GM23338 (cell line): ENCODE measurements around the gene ADAM11. TPM values are rescaled to one million over a fixed set of nuclear protein-coding genes. Genes with fewer than 3 reads are reported as not detected.
A peak's percentile ranks its signal among the peaks of the same experiment; 100 is the strongest.

ENCODE experiments used
- ATAC-seq: fragments of 200-7000 bp; cut with Tn5 transposase; 3 replicates; pipeline ENCODE4 v1.9.1; 2020
- DNase-seq: peaks from one replicate; pipeline ENCODE4 v3.0.0-alpha.2; 2015; ENCODE audit warnings: low spot score
- H2AFZ ChIP-seq: fragments of 200-600 bp; sonication (generic); 2 replicates; pipeline ENCODE4 v1.8.0; 2016; ENCODE audit warnings: antibody characterized with exemption, mild to moderate bottlenecking, moderate library complexity
- H3F3A ChIP-seq: fragments of 200-600 bp; sonication (generic); replicated peaks from 2 replicates; pipeline ENCODE4 v1.8.0; 2017; ENCODE audit warnings: antibody characterized with exemption, mixed run types, low read depth
- H3K27ac ChIP-seq: fragments of 200-600 bp; sonication (generic); 2 replicates; pipeline ENCODE4 v1.6.1; 2016; ENCODE audit warnings: low read depth
- H3K27me3 ChIP-seq: fragments of 200-600 bp; sonication (generic); 2 replicates; pipeline ENCODE4 v1.8.0; 2016; ENCODE audit warnings: mild to moderate bottlenecking, mixed run types, moderate library complexity; ENCODE audit not compliant: insufficient read depth
- H3K36me3 ChIP-seq: fragments of 200-600 bp; sonication (generic); 2 replicates; pipeline ENCODE4 v1.8.0; 2016; ENCODE audit warnings: mild to moderate bottlenecking; ENCODE audit not compliant: insufficient read depth
- H3K4me1 ChIP-seq: fragments of 200-600 bp; sonication (generic); 2 replicates; pipeline ENCODE4 v1.8.0; 2016; ENCODE audit warnings: mild to moderate bottlenecking, moderate library complexity; ENCODE audit not compliant: insufficient read depth
- H3K4me2 ChIP-seq: fragments of 200-600 bp; sonication (generic); 2 replicates; pipeline ENCODE4 v1.7.1; 2017; ENCODE audit warnings: mixed run types
- H3K4me3 ChIP-seq: fragments of 200-600 bp; sonication (generic); 2 replicates; pipeline ENCODE4 v1.6.1; 2016; ENCODE audit warnings: mixed run types
- H3K79me2 ChIP-seq: fragments of 200-600 bp; sonication (generic); replicated peaks from 2 replicates; pipeline ENCODE4 v1.8.0; 2017; ENCODE audit warnings: mild to moderate bottlenecking; ENCODE audit not compliant: insufficient read depth
- H3K9me2 ChIP-seq: fragments of 200-600 bp; sonication (generic); 2 replicates; pipeline ENCODE4 v1.8.0; 2017; ENCODE audit not compliant: insufficient read depth
- H4K20me1 ChIP-seq: fragments of 200-600 bp; sonication (generic); replicated peaks from 2 replicates; pipeline ENCODE4 v1.8.0; 2017; ENCODE audit warnings: mild to moderate bottlenecking; ENCODE audit not compliant: insufficient read depth
- H3K27ac Mint-ChIP-seq: 2 replicates; pipeline ENCODE4 v1.8.0; 2020; ENCODE audit warnings: inconsistent platforms, mild to moderate bottlenecking, moderate library complexity, mixed read lengths
- H3K27me3 Mint-ChIP-seq: 3 replicates; pipeline ENCODE4 v1.8.0; 2022; ENCODE audit warnings: low read depth, mild to moderate bottlenecking, moderate library complexity, mixed read lengths, inconsistent platforms; ENCODE audit not compliant: insufficient read depth, poor library complexity
- H3K36me3 Mint-ChIP-seq: 3 replicates; pipeline ENCODE4 v1.8.0; 2021; ENCODE audit warnings: low read depth, mild to moderate bottlenecking, inconsistent platforms, moderate library complexity, mixed read lengths
- H3K4me1 Mint-ChIP-seq: 3 replicates; pipeline ENCODE4 v1.8.0; 2020; ENCODE audit warnings: mild to moderate bottlenecking, inconsistent platforms, mixed read lengths
- H3K4me3 Mint-ChIP-seq: 3 replicates; pipeline ENCODE4 v1.8.0; 2021; ENCODE audit warnings: moderate library complexity, mild to moderate bottlenecking, inconsistent platforms, mixed read lengths
- H3K9me3 Mint-ChIP-seq: 3 replicates; pipeline ENCODE4 v1.8.0; 2020; ENCODE audit warnings: moderate library complexity, mild to moderate bottlenecking, inconsistent platforms, mixed read lengths
- CREB1 ChIP-seq: fragments of 250-450 bp; sonication (Bioruptor Pico); IDR thresholded peaks from 2 replicates; pipeline ENCODE4 v1.5.0; 2020; ENCODE audit warnings: low read depth, mild to moderate bottlenecking, moderate library complexity
- EZH2phosphoT487 ChIP-seq: fragments of 200-600 bp; sonication (generic); IDR thresholded peaks from one replicate; pipeline ENCODE4 v1.8.1; 2018; ENCODE audit warnings: antibody characterized with exemption; ENCODE audit not compliant: unreplicated experiment
- JUNB ChIP-seq: IDR thresholded peaks from one replicate; pipeline ENCODE4 v1.6.1; 2016; ENCODE audit warnings: antibody characterized with exemption; ENCODE audit not compliant: unreplicated experiment
- NANOG ChIP-seq: IDR thresholded peaks from 2 replicates; pipeline ENCODE4 v1.6.1; 2016; ENCODE audit warnings: antibody characterized with exemption, borderline replicate concordance
- POLR2AphosphoS5 ChIP-seq: IDR thresholded peaks from 2 replicates; pipeline ENCODE4 v1.6.1; 2016; ENCODE audit warnings: antibody characterized with exemption, low read depth
- STAT1 ChIP-seq: IDR thresholded peaks from one replicate; pipeline ENCODE4 v1.6.1; 2016; ENCODE audit warnings: antibody characterized with exemption; ENCODE audit not compliant: unreplicated experiment
- ZNF114 ChIP-seq: fragments of 250-450 bp; sonication (Bioruptor Pico); IDR thresholded peaks from 2 replicates; pipeline ENCODE4 v1.5.0; 2020; ENCODE audit warnings: mild to moderate bottlenecking, moderate library complexity
- ZNF331 ChIP-seq: fragments of 250-450 bp; sonication (Bioruptor Pico); IDR thresholded peaks from 2 replicates; pipeline ENCODE4 v1.5.0; 2020; ENCODE audit warnings: low read depth, mild to moderate bottlenecking, moderate library complexity
- polyA plus RNA-seq: library from polyadenylated mRNA; unstranded; fragments of >200 nt; fragmentation: Nextera tagmentation; extraction: Ambion mirVana; gene quantifications from 2 replicates; pipeline ENCODE4 v1.2.1, GENCODE V29; 2016
- total RNA-seq: library from RNA; depleted of rRNA; stranded (reverse); fragments of >200 nt; shearing (Covaris generic); gene quantifications from 2 replicates; pipeline ENCODE4 v1.2.3, GENCODE V29; 2014
- TF ChIP-seq, protein P1 (sequence below): IDR thresholded peaks from one replicate; pipeline ENCODE4 v1.6.1; 2018; ENCODE audit warnings: antibody characterized with exemption; ENCODE audit not compliant: unreplicated experiment
- TF ChIP-seq, protein P2 (sequence below), 2 experiments: fragments of 200-600 bp in 1 of 2; sonication (generic) in 1 of 2; conservative IDR thresholded peaks; 2 replicates each; pipeline versions ENCODE4 v1.5.1 to v1.6.1; 2016 to 2017; ENCODE audit warnings: antibody characterized with exemption in 2 of 2, low read depth in 2 of 2, mild to moderate bottlenecking in 2 of 2, moderate library complexity in 1 of 2
- TF ChIP-seq, protein P3 (sequence below): IDR thresholded peaks from 2 replicates; pipeline ENCODE4 v1.6.1; 2016; ENCODE audit warnings: antibody characterized with exemption
- TF ChIP-seq, protein P4 (sequence below): fragments of 250-450 bp; sonication (Bioruptor Pico); IDR thresholded peaks from 2 replicates; pipeline ENCODE4 v1.5.0; 2020; ENCODE audit warnings: mild to moderate bottlenecking, moderate library complexity

ADAM11 gene
- total and polyA plus RNA-seq, 2 experiments from 2014 or later, result 0.55 to 4.7 TPM

DNA sequence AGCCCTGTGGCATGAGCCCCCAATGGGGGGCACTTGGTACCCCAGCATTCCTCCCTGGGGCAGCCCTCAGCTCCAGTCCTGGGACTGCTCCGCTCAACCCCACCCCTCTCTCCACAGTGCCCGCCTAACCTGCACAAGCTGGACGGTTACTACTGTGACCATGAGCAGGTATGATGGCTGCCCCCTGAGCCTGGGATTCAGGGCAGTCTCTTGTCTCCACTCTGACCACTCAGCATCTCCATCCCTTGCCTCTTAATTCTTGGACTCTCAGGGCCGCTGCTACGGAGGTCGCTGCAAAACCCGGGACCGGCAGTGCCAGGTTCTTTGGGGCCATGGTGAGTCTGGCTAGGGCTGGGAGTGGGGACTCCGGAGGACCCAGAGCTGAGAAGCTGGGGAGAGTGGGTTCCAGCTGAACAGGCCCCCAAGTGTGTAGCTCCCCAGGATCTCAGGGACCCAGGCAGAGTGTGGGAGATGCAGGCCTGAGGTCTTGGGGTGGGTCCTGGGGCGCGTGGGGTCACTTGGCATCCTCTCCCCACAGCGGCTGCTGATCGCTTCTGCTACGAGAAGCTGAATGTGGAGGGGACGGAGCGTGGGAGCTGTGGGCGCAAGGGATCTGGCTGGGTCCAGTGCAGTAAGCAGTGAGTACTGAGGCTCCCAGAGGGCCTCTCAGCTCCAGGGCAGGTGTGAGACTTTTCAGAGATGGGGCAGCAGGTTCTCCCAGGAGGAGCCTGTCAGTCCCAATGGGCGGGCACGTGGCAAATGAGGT is 18.0 kb downstream of the ADAM11 start:
- Histone ChIP-seq H4K20me1 (0 out of 2 replicates have a peak, but pooled peaks cover 5% of the 10 kb centered on the region), H2AFZ (no peak overlapping the region), H3K79me2 (no peaks in the 10 kb centered on the region), H3K4me1 (peaks cover 14% of the 10 kb centered on the region), H3K27ac (no peak overlapping the region), H3K27me3 (peaks cover 12% of the 10 kb centered on the region), H3K36me3 (no peaks in the 10 kb centered on the region), H3K4me2 (peak overlapping the region; percentile 87; the same call in 1 of the 2 replicates), H3K4me3 (peak overlapping the region; percentile 92; the same call in 1 of the 2 replicates), H3F3A (no peaks in the 10 kb centered on the region), H3K9me2 (no peaks in the 10 kb centered on the region)
- ATAC-seq, result no peak
- H3K4me3 Mint-ChIP-seq, result peak overlapping the region; percentile 81; the same call in 1 of the 3 replicates
- peaks cover 38% of the 10 kb centered on the region for H3K27me3 Mint-ChIP-seq
- peaks cover 20% of the 10 kb centered on the region for H3K4me1 Mint-ChIP-seq
- H3K9me3 Mint-ChIP-seq, result no peaks in the 10 kb centered on the region
- no peaks in the 10 kb centered on the region for H3K36me3 Mint-ChIP-seq
- DNase-seq, result no peak
- TF ChIP-seq CREB1 (CRISPR knock-in tag) (no peak), ZNF114 (CRISPR knock-in tag) (no peak), EZH2phosphoT487 (no peak), POLR2AphosphoS5 (no peak), JUNB (no peak), NANOG (no peak), STAT1 (no peak), ZNF331 (CRISPR knock-in tag) (no peak)
- TF ChIP-seq, protein P1, sequence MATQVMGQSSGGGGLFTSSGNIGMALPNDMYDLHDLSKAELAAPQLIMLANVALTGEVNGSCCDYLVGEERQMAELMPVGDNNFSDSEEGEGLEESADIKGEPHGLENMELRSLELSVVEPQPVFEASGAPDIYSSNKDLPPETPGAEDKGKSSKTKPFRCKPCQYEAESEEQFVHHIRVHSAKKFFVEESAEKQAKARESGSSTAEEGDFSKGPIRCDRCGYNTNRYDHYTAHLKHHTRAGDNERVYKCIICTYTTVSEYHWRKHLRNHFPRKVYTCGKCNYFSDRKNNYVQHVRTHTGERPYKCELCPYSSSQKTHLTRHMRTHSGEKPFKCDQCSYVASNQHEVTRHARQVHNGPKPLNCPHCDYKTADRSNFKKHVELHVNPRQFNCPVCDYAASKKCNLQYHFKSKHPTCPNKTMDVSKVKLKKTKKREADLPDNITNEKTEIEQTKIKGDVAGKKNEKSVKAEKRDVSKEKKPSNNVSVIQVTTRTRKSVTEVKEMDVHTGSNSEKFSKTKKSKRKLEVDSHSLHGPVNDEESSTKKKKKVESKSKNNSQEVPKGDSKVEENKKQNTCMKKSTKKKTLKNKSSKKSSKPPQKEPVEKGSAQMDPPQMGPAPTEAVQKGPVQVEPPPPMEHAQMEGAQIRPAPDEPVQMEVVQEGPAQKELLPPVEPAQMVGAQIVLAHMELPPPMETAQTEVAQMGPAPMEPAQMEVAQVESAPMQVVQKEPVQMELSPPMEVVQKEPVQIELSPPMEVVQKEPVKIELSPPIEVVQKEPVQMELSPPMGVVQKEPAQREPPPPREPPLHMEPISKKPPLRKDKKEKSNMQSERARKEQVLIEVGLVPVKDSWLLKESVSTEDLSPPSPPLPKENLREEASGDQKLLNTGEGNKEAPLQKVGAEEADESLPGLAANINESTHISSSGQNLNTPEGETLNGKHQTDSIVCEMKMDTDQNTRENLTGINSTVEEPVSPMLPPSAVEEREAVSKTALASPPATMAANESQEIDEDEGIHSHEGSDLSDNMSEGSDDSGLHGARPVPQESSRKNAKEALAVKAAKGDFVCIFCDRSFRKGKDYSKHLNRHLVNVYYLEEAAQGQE, result no peak
- TF ChIP-seq, protein P2, sequence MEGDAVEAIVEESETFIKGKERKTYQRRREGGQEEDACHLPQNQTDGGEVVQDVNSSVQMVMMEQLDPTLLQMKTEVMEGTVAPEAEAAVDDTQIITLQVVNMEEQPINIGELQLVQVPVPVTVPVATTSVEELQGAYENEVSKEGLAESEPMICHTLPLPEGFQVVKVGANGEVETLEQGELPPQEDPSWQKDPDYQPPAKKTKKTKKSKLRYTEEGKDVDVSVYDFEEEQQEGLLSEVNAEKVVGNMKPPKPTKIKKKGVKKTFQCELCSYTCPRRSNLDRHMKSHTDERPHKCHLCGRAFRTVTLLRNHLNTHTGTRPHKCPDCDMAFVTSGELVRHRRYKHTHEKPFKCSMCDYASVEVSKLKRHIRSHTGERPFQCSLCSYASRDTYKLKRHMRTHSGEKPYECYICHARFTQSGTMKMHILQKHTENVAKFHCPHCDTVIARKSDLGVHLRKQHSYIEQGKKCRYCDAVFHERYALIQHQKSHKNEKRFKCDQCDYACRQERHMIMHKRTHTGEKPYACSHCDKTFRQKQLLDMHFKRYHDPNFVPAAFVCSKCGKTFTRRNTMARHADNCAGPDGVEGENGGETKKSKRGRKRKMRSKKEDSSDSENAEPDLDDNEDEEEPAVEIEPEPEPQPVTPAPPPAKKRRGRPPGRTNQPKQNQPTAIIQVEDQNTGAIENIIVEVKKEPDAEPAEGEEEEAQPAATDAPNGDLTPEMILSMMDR (conservative IDR thresholded peaks at IDR 0.05; ENCODE audit: low read depth in 2 of 2), result no peak
- TF ChIP-seq, protein P3, sequence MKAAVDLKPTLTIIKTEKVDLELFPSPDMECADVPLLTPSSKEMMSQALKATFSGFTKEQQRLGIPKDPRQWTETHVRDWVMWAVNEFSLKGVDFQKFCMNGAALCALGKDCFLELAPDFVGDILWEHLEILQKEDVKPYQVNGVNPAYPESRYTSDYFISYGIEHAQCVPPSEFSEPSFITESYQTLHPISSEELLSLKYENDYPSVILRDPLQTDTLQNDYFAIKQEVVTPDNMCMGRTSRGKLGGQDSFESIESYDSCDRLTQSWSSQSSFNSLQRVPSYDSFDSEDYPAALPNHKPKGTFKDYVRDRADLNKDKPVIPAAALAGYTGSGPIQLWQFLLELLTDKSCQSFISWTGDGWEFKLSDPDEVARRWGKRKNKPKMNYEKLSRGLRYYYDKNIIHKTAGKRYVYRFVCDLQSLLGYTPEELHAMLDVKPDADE, result no peak
- TF ChIP-seq, protein P4, sequence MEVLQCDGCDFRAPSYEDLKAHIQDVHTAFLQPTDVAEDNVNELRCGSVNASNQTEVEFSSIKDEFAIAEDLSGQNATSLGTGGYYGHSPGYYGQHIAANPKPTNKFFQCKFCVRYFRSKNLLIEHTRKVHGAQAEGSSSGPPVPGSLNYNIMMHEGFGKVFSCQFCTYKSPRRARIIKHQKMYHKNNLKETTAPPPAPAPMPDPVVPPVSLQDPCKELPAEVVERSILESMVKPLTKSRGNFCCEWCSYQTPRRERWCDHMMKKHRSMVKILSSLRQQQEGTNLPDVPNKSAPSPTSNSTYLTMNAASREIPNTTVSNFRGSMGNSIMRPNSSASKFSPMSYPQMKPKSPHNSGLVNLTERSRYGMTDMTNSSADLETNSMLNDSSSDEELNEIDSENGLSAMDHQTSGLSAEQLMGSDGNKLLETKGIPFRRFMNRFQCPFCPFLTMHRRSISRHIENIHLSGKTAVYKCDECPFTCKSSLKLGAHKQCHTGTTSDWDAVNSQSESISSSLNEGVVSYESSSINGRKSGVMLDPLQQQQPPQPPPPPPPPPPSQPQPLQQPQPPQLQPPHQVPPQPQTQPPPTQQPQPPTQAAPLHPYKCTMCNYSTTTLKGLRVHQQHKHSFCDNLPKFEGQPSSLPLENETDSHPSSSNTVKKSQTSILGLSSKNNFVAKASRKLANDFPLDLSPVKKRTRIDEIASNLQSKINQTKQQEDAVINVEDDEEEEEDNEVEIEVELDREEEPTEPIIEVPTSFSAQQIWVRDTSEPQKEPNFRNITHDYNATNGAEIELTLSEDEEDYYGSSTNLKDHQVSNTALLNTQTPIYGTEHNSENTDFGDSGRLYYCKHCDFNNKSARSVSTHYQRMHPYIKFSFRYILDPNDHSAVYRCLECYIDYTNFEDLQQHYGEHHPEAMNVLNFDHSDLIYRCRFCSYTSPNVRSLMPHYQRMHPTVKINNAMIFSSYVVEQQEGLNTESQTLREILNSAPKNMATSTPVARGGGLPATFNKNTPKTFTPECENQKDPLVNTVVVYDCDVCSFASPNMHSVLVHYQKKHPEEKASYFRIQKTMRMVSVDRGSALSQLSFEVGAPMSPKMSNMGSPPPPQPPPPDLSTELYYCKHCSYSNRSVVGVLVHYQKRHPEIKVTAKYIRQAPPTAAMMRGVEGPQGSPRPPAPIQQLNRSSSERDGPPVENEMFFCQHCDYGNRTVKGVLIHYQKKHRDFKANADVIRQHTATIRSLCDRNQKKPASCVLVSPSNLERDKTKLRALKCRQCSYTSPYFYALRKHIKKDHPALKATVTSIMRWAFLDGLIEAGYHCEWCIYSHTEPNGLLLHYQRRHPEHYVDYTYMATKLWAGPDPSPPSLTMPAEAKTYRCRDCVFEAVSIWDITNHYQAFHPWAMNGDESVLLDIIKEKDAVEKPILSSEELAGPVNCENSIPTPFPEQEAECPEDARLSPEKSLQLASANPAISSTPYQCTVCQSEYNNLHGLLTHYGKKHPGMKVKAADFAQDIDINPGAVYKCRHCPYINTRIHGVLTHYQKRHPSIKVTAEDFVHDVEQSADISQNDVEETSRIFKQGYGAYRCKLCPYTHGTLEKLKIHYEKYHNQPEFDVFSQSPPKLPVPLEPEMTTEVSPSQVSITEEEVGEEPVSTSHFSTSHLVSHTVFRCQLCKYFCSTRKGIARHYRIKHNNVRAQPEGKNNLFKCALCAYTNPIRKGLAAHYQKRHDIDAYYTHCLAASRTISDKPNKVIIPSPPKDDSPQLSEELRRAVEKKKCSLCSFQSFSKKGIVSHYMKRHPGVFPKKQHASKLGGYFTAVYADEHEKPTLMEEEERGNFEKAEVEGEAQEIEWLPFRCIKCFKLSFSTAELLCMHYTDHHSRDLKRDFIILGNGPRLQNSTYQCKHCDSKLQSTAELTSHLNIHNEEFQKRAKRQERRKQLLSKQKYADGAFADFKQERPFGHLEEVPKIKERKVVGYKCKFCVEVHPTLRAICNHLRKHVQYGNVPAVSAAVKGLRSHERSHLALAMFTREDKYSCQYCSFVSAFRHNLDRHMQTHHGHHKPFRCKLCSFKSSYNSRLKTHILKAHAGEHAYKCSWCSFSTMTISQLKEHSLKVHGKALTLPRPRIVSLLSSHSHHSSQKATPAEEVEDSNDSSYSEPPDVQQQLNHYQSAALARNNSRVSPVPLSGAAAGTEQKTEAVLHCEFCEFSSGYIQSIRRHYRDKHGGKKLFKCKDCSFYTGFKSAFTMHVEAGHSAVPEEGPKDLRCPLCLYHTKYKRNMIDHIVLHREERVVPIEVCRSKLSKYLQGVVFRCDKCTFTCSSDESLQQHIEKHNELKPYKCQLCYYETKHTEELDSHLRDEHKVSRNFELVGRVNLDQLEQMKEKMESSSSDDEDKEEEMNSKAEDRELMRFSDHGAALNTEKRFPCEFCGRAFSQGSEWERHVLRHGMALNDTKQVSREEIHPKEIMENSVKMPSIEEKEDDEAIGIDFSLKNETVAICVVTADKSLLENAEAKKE (CRISPR knock-in tag), result no peak
- no peak overlapping the region for H3K27ac Mint-ChIP-seq
